Measurements from ENCODE around the gene GSDME. TPM values are rescaled to one million over a fixed set of nuclear protein-coding genes. Genes with fewer than 3 reads are reported as not detected.

Gene GSDME
- total and polyA plus RNA-seq, 7 donors: 4.9 to 32.1 (median 14.1) TPM

DNA sequence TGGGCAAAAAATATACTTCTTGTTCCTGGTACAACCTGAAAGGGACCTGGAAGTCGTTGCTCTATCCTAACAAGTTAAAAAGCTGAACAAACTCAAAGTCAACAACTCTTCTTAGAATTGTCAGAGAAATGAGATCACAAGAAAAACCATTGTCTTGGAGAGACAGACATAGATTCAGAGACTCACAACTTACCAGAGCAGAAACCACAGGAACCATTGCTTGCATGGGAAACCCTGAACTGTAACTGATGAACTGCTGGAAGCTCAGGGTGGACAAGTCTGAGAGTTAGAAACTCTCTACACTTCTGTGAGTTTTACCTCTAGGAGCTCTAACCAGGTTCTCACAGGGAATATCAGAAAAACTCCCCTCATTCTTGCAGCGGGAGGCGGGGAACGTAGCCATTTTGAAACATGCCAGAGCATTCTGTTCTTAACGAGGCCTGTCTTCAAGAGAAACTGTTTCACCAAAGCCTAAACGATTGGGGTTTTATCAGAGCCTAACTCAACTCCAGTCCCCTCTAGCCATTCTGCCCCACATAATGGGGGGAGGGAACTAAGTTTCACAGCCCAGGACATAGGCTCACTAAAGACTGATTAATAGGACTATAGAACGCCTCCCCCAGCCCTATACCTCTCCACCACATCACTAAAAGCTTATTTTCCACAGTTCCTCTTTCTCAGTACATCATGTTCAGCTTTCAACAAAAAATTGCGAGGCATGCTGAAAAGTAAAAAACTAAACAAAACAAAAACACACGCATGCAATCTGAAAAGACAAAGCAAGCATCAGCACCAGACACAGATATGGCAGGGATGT lies 12.0 kb upstream of the GSDME start:
- H3K36me3 ChIP-seq (ENCODE audit: insufficient read depth in 1 of 2, low read depth in 1 of 2): no peaks in the 10 kb centered on the region
- DNase-seq: no peak
- H3K27me3 ChIP-seq (ENCODE audit: insufficient read depth in 3 of 3, low read length in 2 of 3): no peaks in the 10 kb centered on the region
- H3K9me3 ChIP-seq: no peaks in the 10 kb centered on the region
- intact Hi-C loops (cut with DNase I): no loop called here
- H3K27ac ChIP-seq: no peak overlapping the region
- 50 to 67% (median 51%) methylated on average over 9 of the region's 9 CpGs for WGBS, 3 donors
- H3K4me3 ChIP-seq: no peak overlapping the region
- no peak for ATAC-seq
- TF ChIP-seq, protein P1, sequence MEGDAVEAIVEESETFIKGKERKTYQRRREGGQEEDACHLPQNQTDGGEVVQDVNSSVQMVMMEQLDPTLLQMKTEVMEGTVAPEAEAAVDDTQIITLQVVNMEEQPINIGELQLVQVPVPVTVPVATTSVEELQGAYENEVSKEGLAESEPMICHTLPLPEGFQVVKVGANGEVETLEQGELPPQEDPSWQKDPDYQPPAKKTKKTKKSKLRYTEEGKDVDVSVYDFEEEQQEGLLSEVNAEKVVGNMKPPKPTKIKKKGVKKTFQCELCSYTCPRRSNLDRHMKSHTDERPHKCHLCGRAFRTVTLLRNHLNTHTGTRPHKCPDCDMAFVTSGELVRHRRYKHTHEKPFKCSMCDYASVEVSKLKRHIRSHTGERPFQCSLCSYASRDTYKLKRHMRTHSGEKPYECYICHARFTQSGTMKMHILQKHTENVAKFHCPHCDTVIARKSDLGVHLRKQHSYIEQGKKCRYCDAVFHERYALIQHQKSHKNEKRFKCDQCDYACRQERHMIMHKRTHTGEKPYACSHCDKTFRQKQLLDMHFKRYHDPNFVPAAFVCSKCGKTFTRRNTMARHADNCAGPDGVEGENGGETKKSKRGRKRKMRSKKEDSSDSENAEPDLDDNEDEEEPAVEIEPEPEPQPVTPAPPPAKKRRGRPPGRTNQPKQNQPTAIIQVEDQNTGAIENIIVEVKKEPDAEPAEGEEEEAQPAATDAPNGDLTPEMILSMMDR (IDR thresholded peaks at IDR 0.05): no peak
- H3K4me1 ChIP-seq: peaks cover 11% of the 10 kb centered on the region

DNA sequence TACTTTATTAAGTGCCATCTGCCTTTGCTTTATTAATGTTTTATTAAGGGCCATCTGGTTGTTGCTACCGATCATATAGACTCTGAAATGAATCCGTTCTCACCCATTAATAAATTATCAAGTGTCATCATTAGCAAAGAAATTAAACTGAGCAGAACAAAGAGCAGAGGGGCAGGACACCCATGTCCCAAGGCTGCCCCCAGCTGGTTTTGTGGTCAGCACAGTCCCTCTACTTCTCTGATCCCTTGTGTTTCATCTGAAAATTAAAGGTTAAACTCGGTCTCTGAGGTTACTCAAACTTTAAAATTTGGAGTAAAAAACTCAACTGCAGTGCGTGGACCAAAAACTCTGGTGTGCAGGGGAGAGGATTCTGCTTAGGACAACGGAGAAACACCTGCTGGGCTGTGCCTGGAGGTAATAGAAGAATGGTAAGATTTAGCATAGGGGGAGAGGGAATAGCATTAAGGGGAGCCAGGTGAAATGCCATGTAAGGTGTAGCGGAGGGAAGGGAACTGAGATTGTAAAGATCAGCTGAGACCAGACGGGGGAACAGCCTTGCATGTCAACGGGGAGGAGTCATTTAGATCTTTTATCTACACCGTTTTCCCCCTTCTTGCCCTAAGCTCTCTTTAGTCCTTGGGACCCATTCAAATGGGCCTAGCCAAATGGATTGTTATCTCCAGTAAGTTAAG lies 10.8 kb upstream of the GSDME start:
- no peaks in the 10 kb centered on the region for H3K9me3 ChIP-seq
- ATAC-seq: no peak
- DNase-seq: no peak
- H3K4me3 ChIP-seq: no peak overlapping the region
- TF ChIP-seq, protein P1 (IDR thresholded peaks at IDR 0.05): no peak
- H3K27me3 ChIP-seq (ENCODE audit: insufficient read depth in 3 of 3, low read length in 2 of 3): no peaks in the 10 kb centered on the region
- H3K27ac ChIP-seq: no peak overlapping the region
- WGBS, 3 donors: 64 to 84% (median 81%) methylated on average over 9 of the region's 9 CpGs
- H3K4me1 ChIP-seq: peaks cover 12% of the 10 kb centered on the region
- H3K36me3 ChIP-seq (ENCODE audit: insufficient read depth in 1 of 2, low read depth in 1 of 2): no peaks in the 10 kb centered on the region
- intact Hi-C loops (cut with DNase I): no loop called here

DNA sequence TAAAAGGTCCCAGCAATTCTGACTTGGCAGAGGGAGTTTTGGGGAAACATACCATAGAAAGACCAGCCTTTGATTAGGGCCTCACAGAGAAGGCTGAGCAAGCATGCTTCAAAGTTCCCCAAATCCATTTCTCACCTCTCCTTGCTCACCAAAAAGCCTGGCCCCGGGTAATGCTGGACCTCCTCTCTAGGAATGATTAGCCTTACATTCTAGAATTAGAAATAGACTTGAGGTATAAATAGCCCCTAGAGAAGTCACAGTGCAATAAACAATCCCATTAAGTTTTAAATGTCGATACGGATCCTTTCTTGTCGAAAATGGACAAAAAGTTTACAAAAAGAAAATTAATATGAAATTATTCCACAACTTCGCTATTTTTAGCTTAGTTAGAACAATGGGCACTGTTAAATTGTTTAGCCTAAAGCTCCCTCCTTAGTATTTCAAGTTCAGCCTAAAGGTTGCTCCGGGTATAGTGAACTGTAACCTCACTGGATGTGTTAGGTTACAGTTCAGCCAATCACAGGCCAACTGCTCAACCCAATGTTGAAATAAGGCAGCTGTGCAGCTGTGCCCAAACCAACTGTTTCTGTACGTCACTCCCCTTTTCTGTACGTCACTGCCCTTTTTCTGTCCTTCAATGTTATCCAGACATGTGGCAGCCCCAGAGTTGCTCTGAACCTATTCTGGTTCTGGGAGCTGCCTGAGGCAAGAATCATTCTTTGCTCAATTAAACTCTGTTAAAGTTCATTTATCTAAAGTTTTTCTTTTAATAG lies 7.9 kb upstream of the GSDME start:
- 29 to 42% (median 34%) methylated on average over 8 of the region's 8 CpGs for WGBS, 3 donors
- TF ChIP-seq, protein P1 (IDR thresholded peaks at IDR 0.05): no peak
- intact Hi-C loops (cut with DNase I): no loop called here
- no peaks in the 10 kb centered on the region for H3K9me3 ChIP-seq
- ATAC-seq (peak; percentile 94 to 98 (median 94)), DNase-seq (no peak)
- H3K27ac ChIP-seq: peak overlapping the region; percentile 73
- no peaks in the 10 kb centered on the region for H3K27me3 ChIP-seq (ENCODE audit: insufficient read depth in 3 of 3, low read length in 2 of 3)
- H3K36me3 ChIP-seq (ENCODE audit: insufficient read depth in 1 of 2, low read depth in 1 of 2): no peaks in the 10 kb centered on the region
- peaks cover 12% of the 10 kb centered on the region for H3K4me1 ChIP-seq
- H3K4me3 ChIP-seq: peak overlapping the region; percentile 6

DNA sequence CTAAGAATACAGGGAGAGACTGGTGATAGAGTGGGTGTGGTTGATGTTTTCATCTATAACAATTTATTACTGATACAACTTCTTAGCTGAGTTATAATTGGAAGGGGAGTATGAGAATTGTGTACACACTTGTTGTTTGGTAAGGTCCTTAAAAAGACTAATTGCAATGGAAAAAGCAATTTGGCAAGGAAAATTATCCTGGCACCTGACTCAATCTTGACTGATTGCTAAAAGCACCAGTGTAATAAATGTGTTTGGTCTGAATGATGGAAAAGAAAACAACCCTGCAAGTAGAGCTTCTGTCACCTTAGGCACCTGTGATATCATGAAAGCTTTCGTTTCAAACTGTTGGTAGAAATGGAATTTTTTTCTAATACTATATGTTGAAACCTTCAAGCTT lies 6.7 kb upstream of the GSDME start:
- no peaks in the 10 kb centered on the region for H3K36me3 ChIP-seq (ENCODE audit: insufficient read depth in 1 of 2, low read depth in 1 of 2)
- DNase-seq: no peak
- peak overlapping the region; percentile 13 for H3K27ac ChIP-seq
- intact Hi-C loops (cut with DNase I): no loop called here
- ATAC-seq: no peak
- TF ChIP-seq, protein P1 (IDR thresholded peaks at IDR 0.05): no peak
- peaks cover 12% of the 10 kb centered on the region for H3K4me1 ChIP-seq
- no peaks in the 10 kb centered on the region for H3K27me3 ChIP-seq (ENCODE audit: insufficient read depth in 3 of 3, low read length in 2 of 3)
- H3K9me3 ChIP-seq: no peaks in the 10 kb centered on the region
- no peak overlapping the region for H3K4me3 ChIP-seq
- WGBS, 3 donors: 60 to 75% (median 66%) methylated on average over 1 of the region's 1 CpG

Measured in psoas muscle (tissue), 8 donors.